ENCODE data around the gene DGKH.

GRCh38 chr13:42119041-42119440, 70.6 kb downstream of the DGKH start:
- TF ChIP-seq CTCF (IDR thresholded peaks at IDR 0.05; ENCODE audit: low read length) (no peak), EZH2 (optimal IDR thresholded peaks at IDR 0.05; ENCODE audit: low read depth, low read length) (no peak), EZH2phosphoT487 (IDR thresholded peaks at IDR 0.05; ENCODE audit: low read length) (no peak)
